IMR-90 (cell line): Measurements from ENCODE around the gene RET. TPM values are rescaled to one million over a fixed set of nuclear protein-coding genes. Genes with fewer than 3 reads are reported as not detected.

Source experiments
- ATAC-seq: fragments of 200-7000 bp; cut with Tn5 transposase; 2 replicates; pipeline ENCODE4 v1.9.1; 2020; ENCODE audit warnings: low read depth, mild to moderate bottlenecking, moderate library complexity
- Bru-seq: library from RNA; stranded (reverse); fragments of 400-500 nt; gene quantifications from one replicate; lab custom pipeline; 2021; lab: Mats Ljungman, UMichigan
- BruChase-seq, 2 experiments: library from RNA; stranded (reverse); fragments of 400-500 nt; gene quantifications; one replicate each; lab custom pipeline; 2021; lab: Mats Ljungman, UMichigan
- BruUV-seq: library from RNA; stranded (reverse); fragments of 400-500 nt; replicated peaks from 2 replicates; lab custom pipeline; 2021; lab: Mats Ljungman, UMichigan
- CTCF ChIA-PET: fragments of 300-600 bp; formaldehyde crosslinking; extraction: SDS; loops from one replicate; lab custom pipeline; 2021; ENCODE audit warnings: antibody characterized with exemption; lab: Yijun Ruan, JAX
- POLR2A ChIA-PET: fragments of 300-600 bp; sonication (Branson Sonifier 250); formaldehyde crosslinking; loops from one replicate; lab custom pipeline; 2022; ENCODE audit warnings: antibody characterized with exemption; ENCODE audit not compliant: unreplicated experiment; lab: Charles Lee
- DNase-seq: peaks from one replicate; pipeline ENCODE4 v3.0.0; 2013
- H2AFZ ChIP-seq: replicated peaks from 2 replicates; pipeline ENCODE3; 2013; ENCODE audit warnings: low read length, mild to moderate bottlenecking; ENCODE audit not compliant: poor library complexity
- H2AK5ac ChIP-seq: 2 replicates; pipeline ENCODE4 v1.6.1; 2013; ENCODE audit warnings: low read depth, low read length, inconsistent platforms
- H2AK9ac ChIP-seq: replicated peaks from 2 replicates; pipeline ENCODE3; 2013; ENCODE audit warnings: mild to moderate bottlenecking, low read depth, low read length, moderate library complexity; ENCODE audit not compliant: poor library complexity
- H2BK120ac ChIP-seq: 2 replicates; pipeline ENCODE4 v1.6.1; 2013; ENCODE audit warnings: low read depth, low read length, inconsistent platforms
- H2BK15ac ChIP-seq: 3 replicates; pipeline ENCODE4 v1.6.1; 2013; ENCODE audit warnings: low read depth, low read length, inconsistent platforms
- H2BK20ac ChIP-seq: 2 replicates; pipeline ENCODE4 v1.6.1; 2013; ENCODE audit warnings: low read depth, mild to moderate bottlenecking, inconsistent platforms, low read length, moderate library complexity
- H2BK5ac ChIP-seq: 2 replicates; pipeline ENCODE4 v1.6.1; 2013; ENCODE audit warnings: mild to moderate bottlenecking, low read depth, low read length, inconsistent platforms; ENCODE audit not compliant: poor library complexity, severe bottlenecking
- H3K14ac ChIP-seq: replicated peaks from 2 replicates; pipeline ENCODE4 v1.6.1; 2013; ENCODE audit warnings: low read depth, low read length, inconsistent platforms
- H3K18ac ChIP-seq: 2 replicates; pipeline ENCODE4 v1.6.1; 2013; ENCODE audit warnings: low read depth, low read length, control low read depth
- H3K23ac ChIP-seq: 2 replicates; pipeline ENCODE4 v1.6.1; 2013; ENCODE audit warnings: low read depth, low read length, inconsistent platforms
- H3K27ac ChIP-seq: 2 replicates; pipeline ENCODE4 v1.5.1; 2013; ENCODE audit warnings: mild to moderate bottlenecking, control low read depth, low read length; ENCODE audit not compliant: insufficient read depth
- H3K27me3 ChIP-seq: 2 replicates; pipeline ENCODE4 v1.6.1; 2013; ENCODE audit warnings: low read length; ENCODE audit not compliant: control insufficient read depth, insufficient read depth
- H3K36me3 ChIP-seq: 2 replicates; pipeline ENCODE4 v1.6.1; 2013; ENCODE audit warnings: low read length, mixed read lengths; ENCODE audit not compliant: control insufficient read depth, insufficient read depth
- H3K4ac ChIP-seq: 2 replicates; pipeline ENCODE4 v1.6.1; 2013; ENCODE audit warnings: low read depth, low read length, inconsistent platforms
- H3K4me1 ChIP-seq: 2 replicates; pipeline ENCODE4 v1.6.1; 2013; ENCODE audit warnings: low read length, mixed read lengths; ENCODE audit not compliant: control insufficient read depth, insufficient read depth
- H3K4me2 ChIP-seq: 2 replicates; pipeline ENCODE4 v1.6.1; 2013; ENCODE audit warnings: low read depth, mild to moderate bottlenecking, control low read depth, low read length, moderate library complexity
- H3K4me3 ChIP-seq: 2 replicates; pipeline ENCODE4 v1.5.1; 2013; ENCODE audit warnings: low read depth, mild to moderate bottlenecking, control low read depth, low read length, moderate library complexity; ENCODE audit not compliant: insufficient read depth
- H3K56ac ChIP-seq: 2 replicates; pipeline ENCODE4 v1.6.1; 2013; ENCODE audit warnings: low read length, inconsistent platforms; ENCODE audit not compliant: insufficient read depth; ENCODE audit errors: extremely low read depth
- H3K79me1 ChIP-seq, 2 experiments: 2 replicates each; pipeline ENCODE4 v1.6.1; 2013; ENCODE audit warnings: low read length in 2 of 2, inconsistent platforms in 1 of 2, low read depth in 1 of 2
- H3K9ac ChIP-seq: 2 replicates; pipeline ENCODE4 v1.6.1; 2013; ENCODE audit warnings: low read depth, low read length, control low read depth
- H3K9me1 ChIP-seq: 2 replicates; pipeline ENCODE4 v1.6.1; 2013; ENCODE audit warnings: low read length, inconsistent platforms; ENCODE audit not compliant: insufficient read depth
- H3K9me3 ChIP-seq: 2 replicates; pipeline ENCODE4 v1.6.1; 2013; ENCODE audit warnings: low read length; ENCODE audit not compliant: control insufficient read depth, insufficient read depth
- H4K20me1 ChIP-seq: 2 replicates; pipeline ENCODE4 v1.6.1; 2013; ENCODE audit warnings: low read length, inconsistent platforms; ENCODE audit not compliant: insufficient read depth
- H4K5ac ChIP-seq: 2 replicates; pipeline ENCODE4 v1.6.1; 2013; ENCODE audit warnings: mild to moderate bottlenecking, low read depth, low read length, control low read depth
- H4K8ac ChIP-seq, 2 experiments: 2 replicates each; pipeline ENCODE4 v1.6.1; 2013; ENCODE audit warnings: low read depth in 2 of 2, low read length in 2 of 2, control low read depth in 1 of 2, inconsistent platforms in 1 of 2
- H4K91ac ChIP-seq: 2 replicates; pipeline ENCODE4 v1.6.1; 2013; ENCODE audit warnings: low read depth, low read length, inconsistent platforms; ENCODE audit not compliant: insufficient read depth
- BHLHE40 ChIP-seq: fragments of 150-350 bp; IDR thresholded peaks from 2 replicates; pipeline ENCODE4 v1.6.1; 2016; ENCODE audit warnings: mild to moderate bottlenecking, low read depth, low read length
- CEBPB ChIP-seq: IDR thresholded peaks from 2 replicates; pipeline ENCODE4 v1.6.1; 2012; ENCODE audit warnings: low read depth, low read length, improper control_type of control experiment
- CHD1 ChIP-seq: IDR thresholded peaks from 2 replicates; pipeline ENCODE4 v1.6.1; 2012; ENCODE audit warnings: low read depth, low read length, improper control_type of control experiment
- CTCF ChIP-seq: conservative IDR thresholded peaks from 2 replicates; pipeline ENCODE4 v1.5.1; 2012; ENCODE audit warnings: mild to moderate bottlenecking, low read depth, low read length, improper control_type of control experiment
- ELK1 ChIP-seq: fragments of 150-350 bp; IDR thresholded peaks from 2 replicates; pipeline ENCODE4 v1.6.1; 2016; ENCODE audit warnings: low read depth, mild to moderate bottlenecking, low read length, moderate library complexity, borderline replicate concordance
- FOS ChIP-seq: fragments of 150-350 bp; IDR thresholded peaks from 2 replicates; pipeline ENCODE4 v1.6.1; 2016; ENCODE audit warnings: low read depth, low read length
- MAFK ChIP-seq: IDR thresholded peaks from 2 replicates; pipeline ENCODE4 v1.6.1; 2012; ENCODE audit warnings: low read depth, low read length, improper control_type of control experiment
- MAZ ChIP-seq: IDR thresholded peaks from 2 replicates; pipeline ENCODE4 v1.6.1; 2012; ENCODE audit warnings: low read depth, mild to moderate bottlenecking, low read length, improper control_type of control experiment, moderate library complexity, borderline replicate concordance
- MXI1 ChIP-seq: IDR thresholded peaks from 2 replicates; pipeline ENCODE4 v1.6.1; 2012; ENCODE audit warnings: low read depth, mild to moderate bottlenecking, low read length, moderate library complexity, borderline replicate concordance
- NFE2L2 ChIP-seq: fragments of 150-350 bp; IDR thresholded peaks from 2 replicates; pipeline ENCODE4 v1.6.1; 2016; ENCODE audit warnings: low read depth, mild to moderate bottlenecking, low read length
- POLR2A ChIP-seq: IDR thresholded peaks from 2 replicates; pipeline ENCODE4 v1.6.1; 2012; ENCODE audit warnings: mild to moderate bottlenecking, low read depth, low read length
- RCOR1 ChIP-seq: IDR thresholded peaks from 2 replicates; pipeline ENCODE4 v1.6.1; 2012; ENCODE audit warnings: mild to moderate bottlenecking, low read length, improper control_type of control experiment; ENCODE audit not compliant: insufficient replicate concordance
- RFX5 ChIP-seq: IDR thresholded peaks from 2 replicates; pipeline ENCODE4 v1.8.0; 2012; ENCODE audit warnings: low read depth, mild to moderate bottlenecking, low read length, moderate library complexity
- SMC3 ChIP-seq: fragments of 150-350 bp; IDR thresholded peaks from 2 replicates; pipeline ENCODE4 v1.6.1; 2016; ENCODE audit warnings: low read depth, mild to moderate bottlenecking, antibody characterized with exemption, low read length, moderate library complexity
- WGBS, 2 experiments: methylation state at CpG; one replicate each; pipeline versions ENCODE4 v1.1.5 to v1.1.7; 2013; ENCODE audit warnings: missing lambda C conversion rate in 2 of 2; ENCODE audit not compliant: insufficient read length in 1 of 2; ENCODE audit errors: extremely low coverage in 2 of 2; 5-methylcytosine and 5-hydroxymethylcytosine counted together
- dilution Hi-C: fragments of 300-500 bp; cut with HindIII; formaldehyde crosslinking; loops from one replicate; pipeline ENCODE4 v1.14.3; 2018; ENCODE audit warnings: low sequenced_read_pairs; ENCODE audit not compliant: unreplicated experiment
- in situ Hi-C: fragments of 300-500 bp; cut with MboI; formaldehyde crosslinking; loops from 3 replicates; pipeline ENCODE4 v1.14.3; 2019; ENCODE audit warnings: low sequenced_read_pairs, inconsistent platforms, mixed read lengths
- intact Hi-C: fragments of 100-400 bp; cut with micrococcal nuclease; formaldehyde crosslinking; loops from 2 replicates; pipeline ENCODE4 v1.10.0; 2022
- long read RNA-seq: library from polyadenylated mRNA; unstranded; transcript quantifications from one replicate; pipeline ENCODE4 v2.0.0, GENCODE V29; 2021; ENCODE audit not compliant: unreplicated experiment
- polyA plus RNA-seq, 3 experiments: library from polyadenylated mRNA; depleted of rRNA; stranded (reverse); fragments of >200 nt; gene quantifications; 2 replicates each; pipeline ENCODE4 v1.2.3, GENCODE V29; 2012; ENCODE audit warnings: low replicate concordance in 1 of 3
- total RNA-seq: library from RNA; depleted of rRNA; stranded (reverse); fragments of >200 nt; gene quantifications from 2 replicates; pipeline ENCODE4 v1.2.3, GENCODE V29; 2012; rRNA removed

The RET gene
- total RNA-seq (0.18 and 0.28 TPM in 2 replicates), polyA plus RNA-seq (2012; rRNA removed) (0.10 and 0.26 TPM in 2 replicates), Bru-seq, nascent RNA (percentile 12 among the genes with signal in this experiment), BruChase-seq, experiment 1, labeled RNA remaining after a 6-hour chase (percentile 9 among the genes with signal in this experiment), BruChase-seq, experiment 2, labeled RNA remaining after a 2-hour chase (percentile 9 among the genes with signal in this experiment)
- polyA plus RNA-seq (2012; cell fraction: cytosol; rRNA removed) = 0.08 and 0.24 TPM in 2 replicates
- 0.14 and 0.25 TPM in 2 replicates for polyA plus RNA-seq (2012; cell fraction: nucleus; rRNA removed; ENCODE audit: low replicate concordance)
- long read RNA-seq, partial matches to known transcripts = 0 of 1 reads
- long read RNA-seq, other reads (novel, unspliced or antisense) = 1 of 1 reads

GRCh38 chr10:43076876-43077420 lies at the start of gene RET:
Gene RET (plus strand): TSS chr10:43077069. CDS start chr10:43077259, 190 bp downstream.
- no peaks in the 10 kb centered on the region for H3K9me3 ChIP-seq
- ChIA-PET CTCF (no interaction called here), POLR2A (no interaction called here)
- WGBS, 2 experiments = 1% methylated on average over 41 of the region's 78 CpGs; no CpG with 5 or more reads in 1 of the 2 experiments
- no peak within 1 kb of the TSS for H4K5ac ChIP-seq
- H3K4me1 ChIP-seq = no peaks in the 10 kb centered on the region
- in situ Hi-C loops (no loop called here), dilution Hi-C loops (no loop called here), intact Hi-C loops (no loop called here)
- peak within 1 kb of the TSS; percentile 63 for H2AFZ ChIP-seq
- H2BK120ac ChIP-seq = no peak within 1 kb of the TSS
- no TSS peak for BruUV-seq
- H3K36me3 ChIP-seq = no peaks in the 10 kb centered on the region
- H2BK5ac ChIP-seq = no peak within 1 kb of the TSS
- H3K79me1 ChIP-seq = no peaks in the 10 kb centered on the region
- no peak within 1 kb of the TSS for H3K56ac ChIP-seq
- no peak within 1 kb of the TSS; the same call in 1 of the 2 replicates for H3K4me2 ChIP-seq
- H3K9me1 ChIP-seq = no peaks in the 10 kb centered on the region
- no peak within 1 kb of the TSS for H2BK20ac ChIP-seq
- no peak within 1 kb of the TSS for H4K91ac ChIP-seq
- no peak for DNase-seq
- peak; percentile 35; the same call in 1 of the 2 replicates for ATAC-seq
- H2AK5ac ChIP-seq = no peak within 1 kb of the TSS
- H3K23ac ChIP-seq = no peak within 1 kb of the TSS
- no peak within 1 kb of the TSS for H3K14ac ChIP-seq
- no peak within 1 kb of the TSS for H3K27ac ChIP-seq
- H3K27me3 ChIP-seq = peaks cover 45% of the 10 kb centered on the region
- no peak within 1 kb of the TSS for H3K18ac ChIP-seq
- 0 out of 2 replicates have a peak within 1 kb of the TSS, but pooled peaks have one; percentile 12 for H3K4me3 ChIP-seq
- H4K8ac ChIP-seq = no peak within 1 kb of the TSS
- no peak within 1 kb of the TSS for H3K9ac ChIP-seq
- no peak within 1 kb of the TSS for H2AK9ac ChIP-seq
- H2BK15ac ChIP-seq = no peak within 1 kb of the TSS
- no peak within 1 kb of the TSS for H3K4ac ChIP-seq
- no peaks in the 10 kb centered on the region for H4K20me1 ChIP-seq
- TF ChIP-seq FOS = no peak
- no peak for TF ChIP-seq SMC3
- TF ChIP-seq CEBPB = no peak
- TF ChIP-seq MAZ = no peak
- no peak for TF ChIP-seq RFX5
- TF ChIP-seq MAFK = no peak
- TF ChIP-seq MXI1 = no peak
- TF ChIP-seq NFE2L2 = no peak
- no peak for TF ChIP-seq POLR2A
- TF ChIP-seq CHD1 = no peak
- TF ChIP-seq BHLHE40 = no peak
- TF ChIP-seq ELK1 = no peak
- TF ChIP-seq RCOR1 = no peak
- no peak for TF ChIP-seq CTCF
